Neural cell (in vitro differentiated cells): Measurements from ENCODE around the gene TNFSF12.

Experiments used
- EP300 ChIP-seq: fragments of 450-650 bp; conservative IDR thresholded peaks from 2 replicates; pipeline ENCODE4 v1.6.1; 2014; ENCODE audit warnings: antibody characterized with exemption, mild to moderate bottlenecking, moderate library complexity; ENCODE audit not compliant: poor library complexity, severe bottlenecking
- EZH2 ChIP-seq: fragments of 200-600, 300-800 bp; shearing (Covaris generic), sonication (generic); IDR thresholded peaks from 2 replicates; pipeline ENCODE4 v1.6.1; 2014; ENCODE audit warnings: antibody characterized with exemption, low read length, borderline replicate concordance, mild to moderate bottlenecking; ENCODE audit not compliant: insufficient read depth, poor library complexity, severe bottlenecking
- MXI1 ChIP-seq: fragments of 450-650 bp; conservative IDR thresholded peaks from 2 replicates; pipeline ENCODE4 v1.6.1; 2014; ENCODE audit warnings: antibody characterized with exemption, mild to moderate bottlenecking; ENCODE audit not compliant: poor library complexity, severe bottlenecking
- POLR2AphosphoS5 ChIP-seq: IDR thresholded peaks from 2 replicates; pipeline ENCODE4 v1.6.1; 2012
- RAD21 ChIP-seq: fragments of 450-650 bp; conservative IDR thresholded peaks from 2 replicates; pipeline ENCODE4 v1.6.1; 2014; ENCODE audit warnings: antibody characterized with exemption, mild to moderate bottlenecking, moderate library complexity
- SMC3 ChIP-seq: fragments of 450-650 bp; conservative IDR thresholded peaks from 2 replicates; pipeline ENCODE4 v1.6.1; 2014; ENCODE audit warnings: antibody characterized with exemption, mild to moderate bottlenecking, moderate library complexity; ENCODE audit not compliant: poor library complexity
- TF ChIP-seq, protein P1 (sequence below): fragments of 450-650 bp; IDR thresholded peaks from 2 replicates; pipeline ENCODE4 v1.5.1; 2014; ENCODE audit warnings: antibody characterized with exemption, mild to moderate bottlenecking, moderate library complexity; ENCODE audit not compliant: poor library complexity, severe bottlenecking

- TF ChIP-seq, protein P1, sequence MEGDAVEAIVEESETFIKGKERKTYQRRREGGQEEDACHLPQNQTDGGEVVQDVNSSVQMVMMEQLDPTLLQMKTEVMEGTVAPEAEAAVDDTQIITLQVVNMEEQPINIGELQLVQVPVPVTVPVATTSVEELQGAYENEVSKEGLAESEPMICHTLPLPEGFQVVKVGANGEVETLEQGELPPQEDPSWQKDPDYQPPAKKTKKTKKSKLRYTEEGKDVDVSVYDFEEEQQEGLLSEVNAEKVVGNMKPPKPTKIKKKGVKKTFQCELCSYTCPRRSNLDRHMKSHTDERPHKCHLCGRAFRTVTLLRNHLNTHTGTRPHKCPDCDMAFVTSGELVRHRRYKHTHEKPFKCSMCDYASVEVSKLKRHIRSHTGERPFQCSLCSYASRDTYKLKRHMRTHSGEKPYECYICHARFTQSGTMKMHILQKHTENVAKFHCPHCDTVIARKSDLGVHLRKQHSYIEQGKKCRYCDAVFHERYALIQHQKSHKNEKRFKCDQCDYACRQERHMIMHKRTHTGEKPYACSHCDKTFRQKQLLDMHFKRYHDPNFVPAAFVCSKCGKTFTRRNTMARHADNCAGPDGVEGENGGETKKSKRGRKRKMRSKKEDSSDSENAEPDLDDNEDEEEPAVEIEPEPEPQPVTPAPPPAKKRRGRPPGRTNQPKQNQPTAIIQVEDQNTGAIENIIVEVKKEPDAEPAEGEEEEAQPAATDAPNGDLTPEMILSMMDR: no peak
- TF ChIP-seq EP300: no peak
- TF ChIP-seq EZH2: no peak
- no peak for TF ChIP-seq POLR2AphosphoS5
- no peak for TF ChIP-seq SMC3
- no peak for TF ChIP-seq MXI1
- no peak for TF ChIP-seq RAD21
Observed at GRCh38 chr17:7541074-7541621, 7.7 kb upstream of the TNFSF12 start.
